Measurements from ENCODE around the gene GRIN3B. TPM values are rescaled to one million over a fixed set of nuclear protein-coding genes. Genes with fewer than 3 reads are reported as not detected.
A peak's percentile ranks its signal among the peaks of the same experiment; 100 is the strongest.
"Not testable (repeated sequence)": the region's sequence is repeated elsewhere in the genome, so short reads cannot be mapped to it uniquely, and the experiment has no call there.

GRIN3B gene
- total and polyA plus RNA-seq, 7 experiments from 2014 or later, result 0.10 to 0.56 (median 0.19) TPM; not detected in 4

GRCh38 chr19:1020868-1021425, 20.7 kb downstream of the GRIN3B start, which contains the start of gene TMEM259:
Gene TMEM259 (minus strand): TSS chr19:1021123. CDS start chr19:1020996, 127 bp downstream.
- H3K36me3 ChIP-seq (ENCODE audit: control insufficient read depth in 2 of 3, insufficient read depth in 3 of 3, low read length in 3 of 3), result peaks cover 0 to 5% (median 0%) of the 10 kb centered on the region in 3 experiments
- H3K4me3 Mint-ChIP-seq, result peak within 1 kb of the TSS; percentile 85 to 98 (median 92)
- CTCF ChIA-PET, result interaction anchor here (0.7 to 2.3 kb wide), 7 partner anchors 9 to 55 kb away, joined by 3 to 6 read pairs (median 4); partner anchors contain the start of genes ABCA7 and WDR18
- H3K27me3 Mint-ChIP-seq, result peaks cover 0 to 7% (median 0%) of the 10 kb centered on the region in 5 donors
- POLR2A ChIA-PET, result interaction anchor here (0.6 to 18.2 kb wide), 17 partner anchors 9 to 1317 kb away, joined by 3 to 495 read pairs (median 6); partner anchors contain the start of genes ABCA7, ARHGAP45, CIRBP and GPX4
- H3K36me3 Mint-ChIP-seq, result peaks cover 0 to 6% (median 0%) of the 10 kb centered on the region in 5 donors
- H3K9me3 Mint-ChIP-seq, result peaks cover 0 to 9% (median 0%) of the 10 kb centered on the region in 11 donors
- peaks cover 9 to 50% (median 33%) of the 10 kb centered on the region in 7 donors for H3K4me1 Mint-ChIP-seq
- peaks cover 26 to 44% of the 10 kb centered on the region in 2 donors for H3K4me1 ChIP-seq (ENCODE audit: control insufficient read depth in 2 of 2, insufficient read depth in 2 of 2, low read length in 2 of 2)
- ATAC-seq, result peak; percentile 94
- H3K9me3 ChIP-seq (ENCODE audit: control insufficient read depth in 2 of 3, low read length in 3 of 3), result no peaks in the 10 kb centered on the region
- intact Hi-C loops (cut with micrococcal nuclease), result loop anchor here (1.0 to 10.0 kb wide), 16 partner anchors 19 to 384 kb away; partner anchors contain the start of genes ABCA7 (in 2 of the 2), ATP5F1D (in 2 of the 2), PTBP1 (in 2 of the 2) and DAZAP1 (in 1 of the 2)
- H3K27ac ChIP-seq (ENCODE audit: low read depth, low read length), result peak within 1 kb of the TSS; percentile 91
- H3K4me3 ChIP-seq (ENCODE audit: low read length), result peak within 1 kb of the TSS; percentile 79
- no peaks in the 10 kb centered on the region for H3K27me3 ChIP-seq (ENCODE audit: control insufficient read depth in 2 of 2, insufficient read depth in 2 of 2, low read length in 2 of 2)
- H3K27ac Mint-ChIP-seq, result peak within 1 kb of the TSS; percentile 99 to 100 (median 100)
- peak; percentile 92 to 99 (median 97) for DNase-seq

- H3K36me3 Mint-ChIP-seq; DNase-seq; H3K27me3 Mint-ChIP-seq; CTCF ChIA-PET; H3K27me3 ChIP-seq (ENCODE audit: control insufficient read depth in 2 of 2, insufficient read depth in 2 of 2, low read length in 2 of 2); H3K27ac ChIP-seq (ENCODE audit: low read depth, low read length); H3K4me3 ChIP-seq (ENCODE audit: low read length); H3K9me3 Mint-ChIP-seq; ATAC-seq; H3K9me3 ChIP-seq (ENCODE audit: control insufficient read depth in 2 of 3, low read length in 3 of 3): not testable (repeated sequence)
- intact Hi-C loops (cut with micrococcal nuclease), result loop anchor here (5.0 to 10.0 kb wide), 3 partner anchors 168 to 381 kb away; partner anchors contain the start of genes ATP5F1D (in 1 of the 2), DAZAP1 (in 1 of the 2) and GAMT (in 1 of the 2)
- POLR2A ChIA-PET, result interaction anchor here (10.2 to 18.2 kb wide), 3 partner anchors 16 to 56 kb away, joined by 174 to 495 read pairs (median 342); partner anchors contain the start of genes ABCA7 and ARHGAP45
- H3K27ac Mint-ChIP-seq, result peak overlapping the region in 3 of 9 donors; percentile 42 to 71 (median 51)
- H3K36me3 ChIP-seq (ENCODE audit: control insufficient read depth in 2 of 3, insufficient read depth in 3 of 3, low read length in 3 of 3), result peaks cover 0 to 16% (median 2%) of the 10 kb centered on the region in 3 experiments
- peaks cover 6 to 24% of the 10 kb centered on the region in 2 donors for H3K4me1 ChIP-seq (ENCODE audit: control insufficient read depth in 2 of 2, insufficient read depth in 2 of 2, low read length in 2 of 2)
- peak overlapping the region in 3 of 10 donors; percentile 6 to 69 (median 10) for H3K4me3 Mint-ChIP-seq
- H3K4me1 Mint-ChIP-seq, result peaks cover 0 to 35% (median 23%) of the 10 kb centered on the region in 7 donors
Observed at GRCh38 chr19:1023883-1024188, 23.6 kb downstream of the GRIN3B start.

GRCh38 chr19:1025080-1025479, 24.9 kb downstream of the GRIN3B start:
- not testable (repeated sequence) for H3K27me3 ChIP-seq (ENCODE audit: control insufficient read depth in 2 of 2, insufficient read depth in 2 of 2, low read length in 2 of 2); H3K27me3 Mint-ChIP-seq; ATAC-seq; H3K4me3 ChIP-seq (ENCODE audit: low read length); H3K27ac ChIP-seq (ENCODE audit: low read depth, low read length); H3K9me3 ChIP-seq (ENCODE audit: control insufficient read depth in 2 of 3, low read length in 3 of 3); H3K36me3 Mint-ChIP-seq; DNase-seq
- H3K4me3 Mint-ChIP-seq, result peak overlapping the region in 6 of 10 donors; percentile 19 to 63 (median 37)
- Histone ChIP-seq H3K36me3 (ENCODE audit: control insufficient read depth in 2 of 3, insufficient read depth in 3 of 3, low read length in 3 of 3) (peaks cover 0 to 16% (median 6%) of the 10 kb centered on the region in 3 experiments), H3K4me1 (ENCODE audit: control insufficient read depth in 2 of 2, insufficient read depth in 2 of 2, low read length in 2 of 2) (peaks cover 14 to 24% of the 10 kb centered on the region in 2 donors)
- peaks cover 0 to 34% (median 17%) of the 10 kb centered on the region in 7 donors for H3K4me1 Mint-ChIP-seq
- ChIA-PET CTCF (interaction anchor here (1.4 kb wide), 1 partner anchor 15 kb away, joined by 5 read pairs; the partner anchor contains the start of gene ABCA7), POLR2A (interaction anchor here (0.6 to 18.2 kb wide), 6 partner anchors 9 to 179 kb away, joined by 4 to 495 read pairs (median 91); partner anchors contain the start of genes ABCA7 and ARHGAP45)
- peak overlapping the region in 4 of 9 donors; percentile 34 to 77 (median 52) for H3K27ac Mint-ChIP-seq
- intact Hi-C loops (cut with micrococcal nuclease), result loop anchor here (5.0 to 10.0 kb wide), 2 partner anchors 42 to 380 kb away; partner anchors contain the start of genes ARHGAP45 (in 1 of the 2), DAZAP1 (in 1 of the 2) and GAMT (in 1 of the 2)
- H3K9me3 Mint-ChIP-seq, result peaks cover 0 to 11% (median 0%) of the 10 kb centered on the region in 11 donors

- Histone ChIP-seq H3K4me1 (ENCODE audit: control insufficient read depth in 2 of 2, insufficient read depth in 2 of 2, low read length in 2 of 2) (peaks cover 21 to 31% of the 10 kb centered on the region in 2 donors), H3K36me3 (ENCODE audit: control insufficient read depth in 2 of 3, insufficient read depth in 3 of 3, low read length in 3 of 3) (peaks cover 0 to 16% (median 7%) of the 10 kb centered on the region in 3 experiments), H3K27me3 (ENCODE audit: control insufficient read depth in 2 of 2, insufficient read depth in 2 of 2, low read length in 2 of 2) (no peaks in the 10 kb centered on the region), H3K27ac (ENCODE audit: low read depth, low read length) (peak within 1 kb of the TSS; percentile 85), H3K9me3 (ENCODE audit: control insufficient read depth in 2 of 3, low read length in 3 of 3) (no peaks in the 10 kb centered on the region), H3K4me3 (ENCODE audit: low read length) (peak within 1 kb of the TSS; percentile 99)
- ChIA-PET POLR2A (interaction anchor here (0.6 to 18.2 kb wide), 16 partner anchors 10 to 243 kb away, joined by 3 to 495 read pairs (median 4); partner anchors contain the start of genes ABCA7, ARHGAP45, CIRBP and WDR18), CTCF (interaction anchor here (1.2 to 1.4 kb wide), 2 partner anchors 12 to 14 kb away, joined by 5 to 6 read pairs; partner anchors contain the start of gene ABCA7)
- peak; percentile 49 for ATAC-seq
- peaks cover 0 to 43% (median 26%) of the 10 kb centered on the region in 7 donors for H3K4me1 Mint-ChIP-seq
- intact Hi-C loops (cut with micrococcal nuclease), result loop anchor here (5.0 to 10.0 kb wide), 2 partner anchors 41 to 379 kb away; partner anchors contain the start of genes ARHGAP45 (in 1 of the 2), DAZAP1 (in 1 of the 2) and GAMT (in 1 of the 2)
- peak in 8 of 9 donors; percentile 49 to 85 (median 58) for DNase-seq
- peaks cover 0 to 11% (median 9%) of the 10 kb centered on the region in 5 donors for H3K36me3 Mint-ChIP-seq
- H3K27me3 Mint-ChIP-seq, result peaks cover 0 to 7% (median 0%) of the 10 kb centered on the region in 5 donors
- H3K4me3 Mint-ChIP-seq, result peak within 1 kb of the TSS; percentile 93 to 99 (median 97)
- H3K27ac Mint-ChIP-seq, result peak within 1 kb of the TSS; percentile 88 to 98 (median 94)
- peaks cover 0 to 11% (median 0%) of the 10 kb centered on the region in 11 donors for H3K9me3 Mint-ChIP-seq
Observed at GRCh38 chr19:1025960-1026782, 26.0 kb downstream of the GRIN3B start, which contains the start of gene CNN2. Gene CNN2 (plus strand): TSS chr19:1026608. CDS start chr19:1026662, 54 bp downstream.

- H3K27me3 Mint-ChIP-seq, result peaks cover 0 to 2% (median 0%) of the 10 kb centered on the region in 5 donors
- peak overlapping the region; percentile 88 to 98 (median 94) for H3K27ac Mint-ChIP-seq
- peak overlapping the region; percentile 93 to 99 (median 97) for H3K4me3 Mint-ChIP-seq
- H3K9me3 Mint-ChIP-seq, result peaks cover 0 to 5% (median 0%) of the 10 kb centered on the region in 11 donors
- H3K9me3 ChIP-seq (ENCODE audit: control insufficient read depth in 2 of 3, low read length in 3 of 3), result no peaks in the 10 kb centered on the region
- ChIA-PET CTCF (interaction anchor here (1.4 to 2.4 kb wide), 2 partner anchors 13 kb away, joined by 5 to 13 read pairs; partner anchors contain the start of gene ABCA7), POLR2A (interaction anchor here (0.6 to 18.2 kb wide), 21 partner anchors 10 to 242 kb away, joined by 3 to 495 read pairs (median 5); partner anchors contain the start of genes ABCA7, ARHGAP45, CIRBP and WDR18)
- peak overlapping the region; percentile 99 for H3K4me3 ChIP-seq (ENCODE audit: low read length)
- H3K36me3 Mint-ChIP-seq, result peaks cover 0 to 11% (median 5%) of the 10 kb centered on the region in 5 donors
- H3K27ac ChIP-seq (ENCODE audit: low read depth, low read length), result peak overlapping the region; percentile 85
- peaks cover under 1 to 36% (median 22%) of the 10 kb centered on the region in 7 donors for H3K4me1 Mint-ChIP-seq
- ATAC-seq, result no peak
- intact Hi-C loops (cut with micrococcal nuclease), result loop anchor here (5.0 to 10.0 kb wide), 2 partner anchors 40 to 378 kb away; partner anchors contain the start of genes ARHGAP45 (in 1 of the 2), DAZAP1 (in 1 of the 2) and GAMT (in 1 of the 2)
- DNase-seq, result peak in 5 of 9 donors; percentile 37 to 49 (median 41)
- peaks cover 24 to 27% of the 10 kb centered on the region in 2 donors for H3K4me1 ChIP-seq (ENCODE audit: control insufficient read depth in 2 of 2, insufficient read depth in 2 of 2, low read length in 2 of 2)
- H3K36me3 ChIP-seq (ENCODE audit: control insufficient read depth in 2 of 3, insufficient read depth in 3 of 3, low read length in 3 of 3), result peaks cover under 1 to 21% (median 7%) of the 10 kb centered on the region in 3 experiments
- no peaks in the 10 kb centered on the region for H3K27me3 ChIP-seq (ENCODE audit: control insufficient read depth in 2 of 2, insufficient read depth in 2 of 2, low read length in 2 of 2)
Observed at GRCh38 chr19:1026783-1027649, 26.8 kb downstream of the GRIN3B start.
